ENCODE data around the gene TRIP10.
A peak's percentile ranks its signal among the peaks of the same experiment; 100 is the strongest.

The TRIP10 gene

GRCh38 chr19:6732803-6733337, 6.6 kb upstream of the TRIP10 start:
- Histone ChIP-seq H3K9ac (ENCODE audit: low read length) (no peak overlapping the region), H3K27ac (ENCODE audit: low read length) (no peak overlapping the region), H3F3A (ENCODE audit: insufficient read depth, low read length) (peaks cover 14% of the 10 kb centered on the region), H3K79me2 (ENCODE audit: low read length) (peaks cover 11% of the 10 kb centered on the region), H3K36me3 (replicated peaks; ENCODE audit: insufficient read depth, low read length) (no peaks in the 10 kb centered on the region), H3K4me2 (ENCODE audit: low read depth, low read length) (no peak overlapping the region), H3K9me2 (replicated peaks; ENCODE audit: insufficient read depth, low read length) (no peaks in the 10 kb centered on the region), H3K4me3 (ENCODE audit: low read length) (no peak overlapping the region), H3K4me1 (ENCODE audit: low read length) (peaks cover 14% of the 10 kb centered on the region), H3K27me3 (replicated peaks; ENCODE audit: insufficient read depth, low read length) (no peaks in the 10 kb centered on the region), H3K9me3 (replicated peaks; ENCODE audit: insufficient read depth, low read length) (no peaks in the 10 kb centered on the region), H2AFZ (ENCODE audit: low read length) (no peak overlapping the region), H4K20me1 (ENCODE audit: insufficient read depth, low read length) (no peaks in the 10 kb centered on the region)
- TF ChIP-seq EZH2phosphoT487 (IDR thresholded peaks at IDR 0.05; ENCODE audit: low read length) (no peak), CTCF (IDR thresholded peaks at IDR 0.05; ENCODE audit: low read length) (no peak), EZH2 (optimal IDR thresholded peaks at IDR 0.05; ENCODE audit: low read depth, low read length) (no peak)
- no peak for DNase-seq

- H3K79me2 ChIP-seq (ENCODE audit: low read length), result peaks cover 11% of the 10 kb centered on the region
- H3K9me2 ChIP-seq (replicated peaks; ENCODE audit: insufficient read depth, low read length), result no peaks in the 10 kb centered on the region
- no peaks in the 10 kb centered on the region for H3K9me3 ChIP-seq (replicated peaks; ENCODE audit: insufficient read depth, low read length)
- no peak overlapping the region for H3K27ac ChIP-seq (ENCODE audit: low read length)
- no peak for DNase-seq
- peaks cover 21% of the 10 kb centered on the region for H3F3A ChIP-seq (ENCODE audit: insufficient read depth, low read length)
- H4K20me1 ChIP-seq (ENCODE audit: insufficient read depth, low read length), result no peaks in the 10 kb centered on the region
- no peak overlapping the region for H3K9ac ChIP-seq (ENCODE audit: low read length)
- H3K4me3 ChIP-seq (ENCODE audit: low read length), result no peak overlapping the region
- no peak overlapping the region for H2AFZ ChIP-seq (ENCODE audit: low read length)
- no peaks in the 10 kb centered on the region for H3K27me3 ChIP-seq (replicated peaks; ENCODE audit: insufficient read depth, low read length)
- H3K4me2 ChIP-seq (ENCODE audit: low read depth, low read length), result no peak overlapping the region
- no peak for TF ChIP-seq EZH2 (optimal IDR thresholded peaks at IDR 0.05; ENCODE audit: low read depth, low read length)
- TF ChIP-seq CTCF (IDR thresholded peaks at IDR 0.05; ENCODE audit: low read length), result peak; percentile 17
- no peaks in the 10 kb centered on the region for H3K36me3 ChIP-seq (replicated peaks; ENCODE audit: insufficient read depth, low read length)
- peaks cover 15% of the 10 kb centered on the region for H3K4me1 ChIP-seq (ENCODE audit: low read length)
Measured at GRCh38 chr19:6733338-6734095, 6.0 kb upstream of the TRIP10 start.

- H2AFZ ChIP-seq (ENCODE audit: low read length), result no peak overlapping the region
- peaks cover 18% of the 10 kb centered on the region for H3K4me1 ChIP-seq (ENCODE audit: low read length)
- no peaks in the 10 kb centered on the region for H3K9me3 ChIP-seq (replicated peaks; ENCODE audit: insufficient read depth, low read length)
- no peaks in the 10 kb centered on the region for H3K9me2 ChIP-seq (replicated peaks; ENCODE audit: insufficient read depth, low read length)
- no peak overlapping the region for H3K9ac ChIP-seq (ENCODE audit: low read length)
- peaks cover 27% of the 10 kb centered on the region for H3F3A ChIP-seq (ENCODE audit: insufficient read depth, low read length)
- no peaks in the 10 kb centered on the region for H3K27me3 ChIP-seq (replicated peaks; ENCODE audit: insufficient read depth, low read length)
- H3K4me2 ChIP-seq (ENCODE audit: low read depth, low read length), result no peak overlapping the region
- TF ChIP-seq EZH2phosphoT487 (IDR thresholded peaks at IDR 0.05; ENCODE audit: low read length) (no peak), CTCF (IDR thresholded peaks at IDR 0.05; ENCODE audit: low read length) (no peak), EZH2 (optimal IDR thresholded peaks at IDR 0.05; ENCODE audit: low read depth, low read length) (no peak)
- no peak overlapping the region for H3K27ac ChIP-seq (ENCODE audit: low read length)
- H3K36me3 ChIP-seq (replicated peaks; ENCODE audit: insufficient read depth, low read length), result no peaks in the 10 kb centered on the region
- no peaks in the 10 kb centered on the region for H4K20me1 ChIP-seq (ENCODE audit: insufficient read depth, low read length)
- DNase-seq, result no peak
- H3K4me3 ChIP-seq (ENCODE audit: low read length), result no peak overlapping the region
- peaks cover 11% of the 10 kb centered on the region for H3K79me2 ChIP-seq (ENCODE audit: low read length)
Measured at GRCh38 chr19:6734096-6734696, 5.3 kb upstream of the TRIP10 start.

Data from MM.1S (cell line).